ENCODE data around the gene DLGAP1.

DNA sequence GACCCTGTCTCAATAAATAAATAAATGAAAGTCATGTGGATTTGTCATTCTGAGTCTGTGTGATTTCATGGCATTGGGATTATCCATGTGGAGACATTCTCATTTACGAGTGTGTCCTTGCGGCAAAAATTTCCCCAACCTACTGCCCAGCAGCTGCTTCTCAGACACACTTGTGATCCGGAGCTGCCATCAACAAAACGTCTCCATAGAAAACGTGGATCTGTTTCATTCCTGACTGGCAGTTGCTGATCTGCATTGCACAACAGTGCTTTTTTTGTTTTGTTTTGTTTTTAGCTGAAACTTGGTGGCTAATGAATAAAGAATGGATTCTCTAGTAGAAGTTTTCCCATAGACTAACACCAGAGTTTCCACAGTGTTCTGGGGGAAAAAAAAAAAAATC is 930.4 kb downstream of the DLGAP1 start:
- TF ChIP-seq OSR1 (CRISPR knock-in tag; IDR thresholded peaks at IDR 0.05) (no peak), ZNF8 (CRISPR knock-in tag; IDR thresholded peaks at IDR 0.05) (no peak), ZNF70 (CRISPR knock-in tag; IDR thresholded peaks at IDR 0.05) (no peak), ARNTL (CRISPR knock-in tag; IDR thresholded peaks at IDR 0.05; ENCODE audit: borderline replicate concordance, low read depth) (no peak), CSDC2 (CRISPR knock-in tag; IDR thresholded peaks at IDR 0.05) (no peak)
- TF ChIP-seq, protein P1, sequence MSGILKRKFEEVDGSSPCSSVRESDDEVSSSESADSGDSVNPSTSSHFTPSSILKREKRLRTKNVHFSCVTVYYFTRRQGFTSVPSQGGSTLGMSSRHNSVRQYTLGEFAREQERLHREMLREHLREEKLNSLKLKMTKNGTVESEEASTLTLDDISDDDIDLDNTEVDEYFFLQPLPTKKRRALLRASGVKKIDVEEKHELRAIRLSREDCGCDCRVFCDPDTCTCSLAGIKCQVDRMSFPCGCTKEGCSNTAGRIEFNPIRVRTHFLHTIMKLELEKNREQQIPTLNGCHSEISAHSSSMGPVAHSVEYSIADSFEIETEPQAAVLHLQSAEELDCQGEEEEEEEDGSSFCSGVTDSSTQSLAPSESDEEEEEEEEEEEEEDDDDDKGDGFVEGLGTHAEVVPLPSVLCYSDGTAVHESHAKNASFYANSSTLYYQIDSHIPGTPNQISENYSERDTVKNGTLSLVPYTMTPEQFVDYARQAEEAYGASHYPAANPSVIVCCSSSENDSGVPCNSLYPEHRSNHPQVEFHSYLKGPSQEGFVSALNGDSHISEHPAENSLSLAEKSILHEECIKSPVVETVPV (CRISPR knock-in tag; IDR thresholded peaks at IDR 0.05) = no peak
- TF ChIP-seq, protein P2, sequence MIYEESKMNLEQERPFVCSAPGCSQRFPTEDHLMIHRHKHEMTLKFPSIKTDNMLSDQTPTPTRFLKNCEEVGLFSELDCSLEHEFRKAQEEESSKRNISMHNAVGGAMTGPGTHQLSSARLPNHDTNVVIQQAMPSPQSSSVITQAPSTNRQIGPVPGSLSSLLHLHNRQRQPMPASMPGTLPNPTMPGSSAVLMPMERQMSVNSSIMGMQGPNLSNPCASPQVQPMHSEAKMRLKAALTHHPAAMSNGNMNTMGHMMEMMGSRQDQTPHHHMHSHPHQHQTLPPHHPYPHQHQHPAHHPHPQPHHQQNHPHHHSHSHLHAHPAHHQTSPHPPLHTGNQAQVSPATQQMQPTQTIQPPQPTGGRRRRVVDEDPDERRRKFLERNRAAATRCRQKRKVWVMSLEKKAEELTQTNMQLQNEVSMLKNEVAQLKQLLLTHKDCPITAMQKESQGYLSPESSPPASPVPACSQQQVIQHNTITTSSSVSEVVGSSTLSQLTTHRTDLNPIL (CRISPR knock-in tag; IDR thresholded peaks at IDR 0.05; ENCODE audit: low read depth) = no peak
- TF ChIP-seq, protein P3, sequence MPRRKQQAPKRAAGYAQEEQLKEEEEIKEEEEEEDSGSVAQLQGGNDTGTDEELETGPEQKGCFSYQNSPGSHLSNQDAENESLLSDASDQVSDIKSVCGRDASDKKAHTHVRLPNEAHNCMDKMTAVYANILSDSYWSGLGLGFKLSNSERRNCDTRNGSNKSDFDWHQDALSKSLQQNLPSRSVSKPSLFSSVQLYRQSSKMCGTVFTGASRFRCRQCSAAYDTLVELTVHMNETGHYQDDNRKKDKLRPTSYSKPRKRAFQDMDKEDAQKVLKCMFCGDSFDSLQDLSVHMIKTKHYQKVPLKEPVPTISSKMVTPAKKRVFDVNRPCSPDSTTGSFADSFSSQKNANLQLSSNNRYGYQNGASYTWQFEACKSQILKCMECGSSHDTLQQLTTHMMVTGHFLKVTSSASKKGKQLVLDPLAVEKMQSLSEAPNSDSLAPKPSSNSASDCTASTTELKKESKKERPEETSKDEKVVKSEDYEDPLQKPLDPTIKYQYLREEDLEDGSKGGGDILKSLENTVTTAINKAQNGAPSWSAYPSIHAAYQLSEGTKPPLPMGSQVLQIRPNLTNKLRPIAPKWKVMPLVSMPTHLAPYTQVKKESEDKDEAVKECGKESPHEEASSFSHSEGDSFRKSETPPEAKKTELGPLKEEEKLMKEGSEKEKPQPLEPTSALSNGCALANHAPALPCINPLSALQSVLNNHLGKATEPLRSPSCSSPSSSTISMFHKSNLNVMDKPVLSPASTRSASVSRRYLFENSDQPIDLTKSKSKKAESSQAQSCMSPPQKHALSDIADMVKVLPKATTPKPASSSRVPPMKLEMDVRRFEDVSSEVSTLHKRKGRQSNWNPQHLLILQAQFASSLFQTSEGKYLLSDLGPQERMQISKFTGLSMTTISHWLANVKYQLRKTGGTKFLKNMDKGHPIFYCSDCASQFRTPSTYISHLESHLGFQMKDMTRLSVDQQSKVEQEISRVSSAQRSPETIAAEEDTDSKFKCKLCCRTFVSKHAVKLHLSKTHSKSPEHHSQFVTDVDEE (CRISPR knock-in tag; IDR thresholded peaks at IDR 0.05) = no peak
- TF ChIP-seq, protein P4, sequence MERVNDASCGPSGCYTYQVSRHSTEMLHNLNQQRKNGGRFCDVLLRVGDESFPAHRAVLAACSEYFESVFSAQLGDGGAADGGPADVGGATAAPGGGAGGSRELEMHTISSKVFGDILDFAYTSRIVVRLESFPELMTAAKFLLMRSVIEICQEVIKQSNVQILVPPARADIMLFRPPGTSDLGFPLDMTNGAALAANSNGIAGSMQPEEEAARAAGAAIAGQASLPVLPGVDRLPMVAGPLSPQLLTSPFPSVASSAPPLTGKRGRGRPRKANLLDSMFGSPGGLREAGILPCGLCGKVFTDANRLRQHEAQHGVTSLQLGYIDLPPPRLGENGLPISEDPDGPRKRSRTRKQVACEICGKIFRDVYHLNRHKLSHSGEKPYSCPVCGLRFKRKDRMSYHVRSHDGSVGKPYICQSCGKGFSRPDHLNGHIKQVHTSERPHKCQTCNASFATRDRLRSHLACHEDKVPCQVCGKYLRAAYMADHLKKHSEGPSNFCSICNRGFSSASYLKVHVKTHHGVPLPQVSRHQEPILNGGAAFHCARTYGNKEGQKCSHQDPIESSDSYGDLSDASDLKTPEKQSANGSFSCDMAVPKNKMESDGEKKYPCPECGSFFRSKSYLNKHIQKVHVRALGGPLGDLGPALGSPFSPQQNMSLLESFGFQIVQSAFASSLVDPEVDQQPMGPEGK (CRISPR knock-in tag; IDR thresholded peaks at IDR 0.05; ENCODE audit: borderline replicate concordance) = no peak

Data from SK-N-SH treated with all-trans-retinoic acid at 6 μM for 48 hours (cell line).